Smooth muscle cell (in vitro differentiated cells): ENCODE measurements around the gene NOXA1. TPM values are rescaled to one million over a fixed set of nuclear protein-coding genes. Genes with fewer than 3 reads are reported as not detected.

Source experiments
- DNase-seq: peaks from one replicate; lab custom pipeline; 2025; ENCODE audit not compliant: unreplicated experiment; lab: John Stamatoyannopoulos, UW
- H2AFZ ChIP-seq: fragments of 200-600 bp; sonication (generic); 2 replicates; pipeline ENCODE4 v1.6.0; 2016; ENCODE audit warnings: antibody characterized with exemption, low read depth, mild to moderate bottlenecking
- H3F3A ChIP-seq: fragments of 200-600 bp; sonication (generic); 2 replicates; pipeline ENCODE4 v1.6.0; 2017; ENCODE audit warnings: antibody characterized with exemption, low read depth
- H3K27ac ChIP-seq: fragments of 200-600 bp; sonication (generic); 2 replicates; pipeline ENCODE4 v1.5.1; 2016; ENCODE audit warnings: low read depth, mild to moderate bottlenecking
- H3K27me3 ChIP-seq: fragments of 200-600 bp; sonication (generic); 2 replicates; pipeline ENCODE4 v1.6.1; 2016; ENCODE audit warnings: low read depth, mild to moderate bottlenecking
- H3K36me3 ChIP-seq: fragments of 200-600 bp; sonication (generic); 2 replicates; pipeline ENCODE4 v1.5.1; 2016; ENCODE audit warnings: low read depth
- H3K4me1 ChIP-seq: fragments of 200-600 bp; sonication (generic); 2 replicates; pipeline ENCODE4 v1.5.1; 2016; ENCODE audit warnings: low read depth
- H3K4me2 ChIP-seq: fragments of 200-600 bp; sonication (generic); 2 replicates; pipeline ENCODE4 v1.6.0; 2016; ENCODE audit warnings: mild to moderate bottlenecking
- H3K4me3 ChIP-seq: fragments of 200-600 bp; sonication (generic); 2 replicates; pipeline ENCODE4 v1.5.1; 2016; ENCODE audit warnings: mild to moderate bottlenecking
- H3K79me2 ChIP-seq: fragments of 200-600 bp; sonication (generic); 2 replicates; pipeline ENCODE4 v1.6.0; 2016; ENCODE audit warnings: low read depth, mild to moderate bottlenecking
- H3K9ac ChIP-seq: fragments of 200-600 bp; sonication (generic); 2 replicates; pipeline ENCODE4 v1.6.0; 2016; ENCODE audit warnings: low read depth
- H3K9me3 ChIP-seq: fragments of 200-600 bp; sonication (generic); replicated peaks from 2 replicates; pipeline ENCODE4 v1.5.1; 2016; ENCODE audit warnings: low read depth
- H4K20me1 ChIP-seq: fragments of 200-600 bp; sonication (generic); 2 replicates; pipeline ENCODE4 v1.6.0; 2016; ENCODE audit warnings: low read depth
- WGBS: methylation state at CpG from one replicate; pipeline ENCODE4 v1.1.7; 2016; ENCODE audit warnings: low lambda C conversion rate; 5-methylcytosine and 5-hydroxymethylcytosine counted together
- microRNA-seq: library from miRNA; unstranded; fragments of <30 nt; microRNA quantifications from one replicate; pipeline ENCODE4, GENCODE V29; 2016; ENCODE audit warnings: borderline number of aligned reads
- polyA plus RNA-seq: library from polyadenylated mRNA; unstranded; fragments of >200 nt; fragmentation: Nextera tagmentation; extraction: Ambion mirVana; gene quantifications from 2 replicates; pipeline ENCODE4 v1.2.1, GENCODE V29; 2016
- total RNA-seq: library from RNA; depleted of rRNA; stranded (reverse); fragments of >200 nt; gene quantifications from 2 replicates; pipeline ENCODE4 v1.2.3, GENCODE V29; 2014
- TF ChIP-seq, protein P1 (sequence below): fragments of 200-600 bp; sonication (generic); IDR thresholded peaks from 2 replicates; pipeline ENCODE4 v1.5.1; 2017; ENCODE audit warnings: borderline replicate concordance, mild to moderate bottlenecking, antibody characterized with exemption; ENCODE audit not compliant: insufficient read depth, poor library complexity, severe bottlenecking

Gene NOXA1
- total and polyA plus RNA-seq, 2 experiments from 2014 or later = 0.09 to 0.81 TPM

DNA sequence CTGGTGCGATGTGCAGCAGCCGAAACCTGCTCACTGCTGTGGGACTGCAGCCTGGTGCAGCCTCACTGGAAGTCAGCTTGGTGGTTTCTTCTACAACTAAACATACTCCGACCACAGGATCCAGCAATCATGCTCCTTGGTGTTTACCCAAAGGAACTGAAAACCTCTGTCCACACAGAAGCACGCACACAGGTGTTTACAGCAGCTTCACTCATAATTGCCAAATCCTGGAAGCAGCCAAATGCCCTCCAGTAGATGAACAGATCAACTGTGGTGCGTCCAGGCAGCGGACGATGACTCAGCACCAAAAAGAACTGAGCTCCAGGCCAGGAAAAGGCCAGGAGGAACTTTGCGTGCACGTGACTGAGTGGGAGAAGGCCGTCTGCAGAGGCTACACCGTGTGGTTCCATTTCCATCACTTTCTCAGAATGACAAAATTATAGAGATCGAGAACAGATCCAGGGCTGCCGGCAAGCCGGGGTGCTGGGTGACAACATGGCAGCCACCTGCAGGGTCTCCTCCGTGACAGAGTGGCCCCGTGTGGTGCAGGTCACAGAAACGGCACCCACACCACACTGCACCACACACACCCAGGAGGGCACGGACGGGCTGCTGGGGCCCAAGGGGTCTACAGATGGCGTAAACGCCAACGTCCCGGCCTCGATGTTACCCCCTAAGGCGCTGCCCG, 59.0 kb downstream of the NOXA1 start:
- H3K4me2 ChIP-seq = no peak overlapping the region
- H3K9me3 ChIP-seq = no peaks in the 10 kb centered on the region
- no peaks in the 10 kb centered on the region for H3K27me3 ChIP-seq
- no peaks in the 10 kb centered on the region for H3K4me1 ChIP-seq
- no peaks in the 10 kb centered on the region for H3F3A ChIP-seq
- no peak overlapping the region for H3K4me3 ChIP-seq
- 68% methylated on average over 26 of the region's 26 CpGs for WGBS
- H3K79me2 ChIP-seq = no peaks in the 10 kb centered on the region
- H2AFZ ChIP-seq = no peak overlapping the region
- no peak overlapping the region for H3K9ac ChIP-seq
- TF ChIP-seq, protein P1, sequence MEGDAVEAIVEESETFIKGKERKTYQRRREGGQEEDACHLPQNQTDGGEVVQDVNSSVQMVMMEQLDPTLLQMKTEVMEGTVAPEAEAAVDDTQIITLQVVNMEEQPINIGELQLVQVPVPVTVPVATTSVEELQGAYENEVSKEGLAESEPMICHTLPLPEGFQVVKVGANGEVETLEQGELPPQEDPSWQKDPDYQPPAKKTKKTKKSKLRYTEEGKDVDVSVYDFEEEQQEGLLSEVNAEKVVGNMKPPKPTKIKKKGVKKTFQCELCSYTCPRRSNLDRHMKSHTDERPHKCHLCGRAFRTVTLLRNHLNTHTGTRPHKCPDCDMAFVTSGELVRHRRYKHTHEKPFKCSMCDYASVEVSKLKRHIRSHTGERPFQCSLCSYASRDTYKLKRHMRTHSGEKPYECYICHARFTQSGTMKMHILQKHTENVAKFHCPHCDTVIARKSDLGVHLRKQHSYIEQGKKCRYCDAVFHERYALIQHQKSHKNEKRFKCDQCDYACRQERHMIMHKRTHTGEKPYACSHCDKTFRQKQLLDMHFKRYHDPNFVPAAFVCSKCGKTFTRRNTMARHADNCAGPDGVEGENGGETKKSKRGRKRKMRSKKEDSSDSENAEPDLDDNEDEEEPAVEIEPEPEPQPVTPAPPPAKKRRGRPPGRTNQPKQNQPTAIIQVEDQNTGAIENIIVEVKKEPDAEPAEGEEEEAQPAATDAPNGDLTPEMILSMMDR = no peak
- H3K36me3 ChIP-seq = no peaks in the 10 kb centered on the region
- no peaks in the 10 kb centered on the region for H4K20me1 ChIP-seq
- no peak for DNase-seq
- no peak overlapping the region for H3K27ac ChIP-seq

Small RNA genes lying within 50 kb of the gene (microRNA-seq; reads per million reads assigned to microRNA genes)
- 7.0 reads per million, percentile 5 among the genes with 10 or more reads in this experiment for gene MIR7114

Other genes starting within 250 kb of the NOXA1 start
- gene ANAPC2, start 234.8 kb upstream of the NOXA1 start, total RNA-seq = 12.6 and 16.3 TPM in 2 replicates
- 6.6 and 17.6 TPM in 2 replicates for gene ANAPC2, start 234.8 kb upstream of the NOXA1 start, polyA plus RNA-seq
- 32.7 and 69.5 TPM in 2 replicates for gene SSNA1, start 234.7 kb upstream of the NOXA1 start, total RNA-seq
- gene SSNA1, start 234.7 kb upstream of the NOXA1 start, polyA plus RNA-seq = 84.9 and 94.1 TPM in 2 replicates
- 4.0 and 6.9 TPM in 2 replicates for gene TPRN, start 222.7 kb upstream of the NOXA1 start, total RNA-seq
- gene TPRN, start 222.7 kb upstream of the NOXA1 start, polyA plus RNA-seq = 15.0 and 19.0 TPM in 2 replicates
- 30.2 and 31.0 TPM in 2 replicates for gene TMEM203, start 217.7 kb upstream of the NOXA1 start, total RNA-seq
- 53.0 and 55.1 TPM in 2 replicates for gene TMEM203, start 217.7 kb upstream of the NOXA1 start, polyA plus RNA-seq
- 3.2 and 6.5 TPM in 2 replicates for gene NDOR1, start 217.7 kb upstream of the NOXA1 start, total RNA-seq
- 7.7 and 12.5 TPM in 2 replicates for gene NDOR1, start 217.7 kb upstream of the NOXA1 start, polyA plus RNA-seq
- gene RNF208, start 201.2 kb upstream of the NOXA1 start, total RNA-seq = 0.36 and 0.49 TPM in 2 replicates
- 1.4 and 1.9 TPM in 2 replicates for gene RNF208, start 201.2 kb upstream of the NOXA1 start, polyA plus RNA-seq
- 2.2 and 2.3 TPM in 2 replicates for gene CYSRT1, start 198.2 kb upstream of the NOXA1 start, total RNA-seq
- 1.3 and 2.4 TPM in 2 replicates for gene CYSRT1, start 198.2 kb upstream of the NOXA1 start, polyA plus RNA-seq
- gene RNF224, start 195.9 kb upstream of the NOXA1 start, total RNA-seq = not detected in 2 replicates
- not detected in 2 replicates for gene RNF224, start 195.9 kb upstream of the NOXA1 start, polyA plus RNA-seq
- not detected in 2 replicates for gene SLC34A3, start 192.5 kb upstream of the NOXA1 start, total RNA-seq
- not detected in 2 replicates for gene SLC34A3, start 192.5 kb upstream of the NOXA1 start, polyA plus RNA-seq
- gene TUBB4B, start 182.1 kb upstream of the NOXA1 start, total RNA-seq = 154 and 164 TPM in 2 replicates
- 317 and 331 TPM in 2 replicates for gene TUBB4B, start 182.1 kb upstream of the NOXA1 start, polyA plus RNA-seq
- not detected in 2 replicates for gene STPG3, start 172.1 kb upstream of the NOXA1 start, total RNA-seq
- not detected in 2 replicates for gene STPG3, start 172.1 kb upstream of the NOXA1 start, polyA plus RNA-seq
- gene NELFB, start 168.1 kb upstream of the NOXA1 start, total RNA-seq = 23.3 and 31.8 TPM in 2 replicates
- gene NELFB, start 168.1 kb upstream of the NOXA1 start, polyA plus RNA-seq = 60.9 and 66.6 TPM in 2 replicates
- 4.6 and 6.3 TPM in 2 replicates for gene TOR4A, start 145.7 kb upstream of the NOXA1 start, total RNA-seq
- 5.5 and 10.7 TPM in 2 replicates for gene TOR4A, start 145.7 kb upstream of the NOXA1 start, polyA plus RNA-seq
- 2.0 and 3.7 TPM in 2 replicates for gene NRARP, start 121.1 kb upstream of the NOXA1 start, total RNA-seq
- gene NRARP, start 121.1 kb upstream of the NOXA1 start, polyA plus RNA-seq = 1.7 and 3.0 TPM in 2 replicates
- 3.1 and 10.4 TPM in 2 replicates for gene EXD3, start 231 bp upstream of the NOXA1 start, total RNA-seq
- gene EXD3, start 231 bp upstream of the NOXA1 start, polyA plus RNA-seq = 12.5 and 15.7 TPM in 2 replicates
- not detected in 2 replicates for gene ENTPD8, start 18.0 kb downstream of the NOXA1 start, total RNA-seq
- gene ENTPD8, start 18.0 kb downstream of the NOXA1 start, polyA plus RNA-seq = not detected in 2 replicates
- 25.2 and 30.9 TPM in 2 replicates for gene NSMF, start 35.9 kb downstream of the NOXA1 start, total RNA-seq
- 48.5 and 55.9 TPM in 2 replicates for gene NSMF, start 35.9 kb downstream of the NOXA1 start, polyA plus RNA-seq
- gene PNPLA7, start 127.0 kb downstream of the NOXA1 start, total RNA-seq = 0.67 TPM in 1 of 2 replicates, not detected in the other
- gene PNPLA7, start 127.0 kb downstream of the NOXA1 start, polyA plus RNA-seq = 0.46 and 1.1 TPM in 2 replicates
- gene MRPL41, start 128.5 kb downstream of the NOXA1 start, total RNA-seq = 33.5 and 42.9 TPM in 2 replicates
- gene MRPL41, start 128.5 kb downstream of the NOXA1 start, polyA plus RNA-seq = 83.2 and 85.7 TPM in 2 replicates
- gene DPH7, start 155.5 kb downstream of the NOXA1 start, total RNA-seq = 14.1 and 18.2 TPM in 2 replicates
- 21.8 and 29.0 TPM in 2 replicates for gene DPH7, start 155.5 kb downstream of the NOXA1 start, polyA plus RNA-seq
- gene ZMYND19, start 167.1 kb downstream of the NOXA1 start, total RNA-seq = 13.5 and 16.6 TPM in 2 replicates
- gene ZMYND19, start 167.1 kb downstream of the NOXA1 start, polyA plus RNA-seq = 37.8 and 41.8 TPM in 2 replicates
- 10.0 and 18.7 TPM in 2 replicates for gene ARRDC1, start 182.3 kb downstream of the NOXA1 start, total RNA-seq
- gene ARRDC1, start 182.3 kb downstream of the NOXA1 start, polyA plus RNA-seq = 16.7 and 36.3 TPM in 2 replicates
- gene EHMT1, start 195.6 kb downstream of the NOXA1 start, total RNA-seq = 23.1 and 25.6 TPM in 2 replicates
- 34.1 and 56.6 TPM in 2 replicates for gene EHMT1, start 195.6 kb downstream of the NOXA1 start, polyA plus RNA-seq